Omental fat pad (tissue), 4 donors: ENCODE measurements around the gene PDAP1. TPM values are rescaled to one million over a fixed set of nuclear protein-coding genes. Genes with fewer than 3 reads are reported as not detected.
"Not testable (repeated sequence)": the region's sequence is repeated elsewhere in the genome, so short reads cannot be mapped to it uniquely, and the experiment has no call there.

Source experiments
- ATAC-seq: fragments of 150-250 bp; one replicate; pipeline ENCODE4 v1.9.1; 2016; ENCODE audit warnings: mild to moderate bottlenecking, moderate library complexity; ENCODE audit not compliant: low FRiP score
- DNase-seq: peaks from one replicate; pipeline ENCODE4 v3.0.0-alpha.2; 2019; ENCODE audit warnings: low spot score
- CTCF ChIP-seq, 3 donors: fragments of 450-650 bp; IDR thresholded peaks; one replicate each; pipeline ENCODE4 v1.5.1; 2016 to 2017; ENCODE audit warnings: antibody characterized with exemption in 3 of 3, mild to moderate bottlenecking in 3 of 3, moderate library complexity in 2 of 3
- total RNA-seq, 4 donors: library from RNA; depleted of rRNA; stranded (reverse); fragments of >200 nt; gene quantifications; one replicate each; pipeline ENCODE4 v1.1.0, GENCODE V29; 2016

Gene PDAP1
- total RNA-seq, 4 donors from 2014 or later = 41.9 to 70.2 (median 54.7) TPM

GRCh38 chr7:99392046-99392445 lies 16.4 kb downstream of the PDAP1 start:
- DNase-seq = no peak
- ATAC-seq = no peak
- TF ChIP-seq CTCF (IDR thresholded peaks at IDR 0.05) = no peak

GRCh38 chr7:99390941-99391602 lies 17.3 kb downstream of the PDAP1 start:
- DNase-seq (no peak), ATAC-seq (no peak)
- no peak for TF ChIP-seq CTCF (IDR thresholded peaks at IDR 0.05)

GRCh38 chr7:99389772-99390171 lies 18.6 kb downstream of the PDAP1 start:
- no peak for TF ChIP-seq CTCF (IDR thresholded peaks at IDR 0.05)
- DNase-seq (no peak), ATAC-seq (no peak)

- no peak for ATAC-seq
These were observed 20.5 kb downstream of the PDAP1 start for GRCh38 chr7:99387912-99388311.

GRCh38 chr7:99387239-99387635 lies 21.2 kb downstream of the PDAP1 start:
- DNase-seq, ATAC-seq: not testable (repeated sequence)

More at GRCh38 chr7:99387912-99388311, 20.5 kb downstream of the PDAP1 start:
- DNase-seq = no peak
- no peak for TF ChIP-seq CTCF (IDR thresholded peaks at IDR 0.05)

GRCh38 chr7:99386584-99387238 lies 21.7 kb downstream of the PDAP1 start:
- ATAC-seq (no peak), DNase-seq (no peak)
- no peak for TF ChIP-seq CTCF (IDR thresholded peaks at IDR 0.05)

- no peak for TF ChIP-seq CTCF (IDR thresholded peaks at IDR 0.05)
- ATAC-seq = no peak
- no peak for DNase-seq
These were observed 22.8 kb downstream of the PDAP1 start for GRCh38 chr7:99385564-99385963.
